GM18498 (cell line): ENCODE data around the gene EEPD1.
A peak's percentile ranks its signal among the peaks of the same experiment; 100 is the strongest.
"Not testable (repeated sequence)": the region's sequence is repeated elsewhere in the genome, so short reads cannot be mapped to it uniquely, and the experiment has no call there.

ENCODE experiments used
- ATAC-seq: cut with Tn5 transposase; IDR thresholded peaks from one replicate; pipeline ENCODE4 v1.9.1; 2021; ENCODE audit warnings: mild to moderate bottlenecking, moderate library complexity; ENCODE audit not compliant: unreplicated experiment

Gene EEPD1

GRCh38 chr7:36245684-36246299 lies 92.7 kb downstream of the EEPD1 start:
- ATAC-seq: no peak

GRCh38 chr7:36249091-36249490 lies 96.0 kb downstream of the EEPD1 start:
- no peak for ATAC-seq

- ATAC-seq: no peak
These were observed 100.6 kb downstream of the EEPD1 start for GRCh38 chr7:36253699-36254098.

- not testable (repeated sequence) for ATAC-seq
These were observed 105.6 kb downstream of the EEPD1 start for GRCh38 chr7:36258510-36259259.

GRCh38 chr7:36260481-36260880 lies 107.4 kb downstream of the EEPD1 start:
- ATAC-seq: peak; percentile 37

GRCh38 chr7:36261019-36261754 lies 108.1 kb downstream of the EEPD1 start:
- no peak for ATAC-seq

- no peak for ATAC-seq
These were observed 109.4 kb downstream of the EEPD1 start for GRCh38 chr7:36262309-36263094.

- no peak for ATAC-seq
These were observed 110.0 kb downstream of the EEPD1 start for GRCh38 chr7:36263095-36263484.

GRCh38 chr7:36264123-36264801 lies 111.2 kb downstream of the EEPD1 start:
- ATAC-seq: peak; percentile 55

GRCh38 chr7:36264913-36265516 lies 112.0 kb downstream of the EEPD1 start:
- no peak for ATAC-seq

- no peak for ATAC-seq
These were observed 112.6 kb downstream of the EEPD1 start for GRCh38 chr7:36265680-36266079.

- ATAC-seq: no peak
These were observed 113.1 kb downstream of the EEPD1 start for GRCh38 chr7:36266190-36266589.

- ATAC-seq: no peak
These were observed 113.6 kb downstream of the EEPD1 start for GRCh38 chr7:36266683-36267082.

- peak; percentile 78 for ATAC-seq
These were observed 119.1 kb downstream of the EEPD1 start for GRCh38 chr7:36272211-36272566.

GRCh38 chr7:36272567-36273269 lies 119.7 kb downstream of the EEPD1 start:
- no peak for ATAC-seq

- no peak for ATAC-seq
These were observed 120.8 kb downstream of the EEPD1 start for GRCh38 chr7:36273836-36274235.

GRCh38 chr7:36275735-36276284 lies 122.8 kb downstream of the EEPD1 start:
- no peak for ATAC-seq

GRCh38 chr7:36276428-36277248 lies 123.6 kb downstream of the EEPD1 start:
- ATAC-seq: no peak

- no peak for ATAC-seq
These were observed 124.1 kb downstream of the EEPD1 start for GRCh38 chr7:36277249-36277542.
